PC-3 (cell line): ENCODE measurements around the gene SCART1. TPM values are rescaled to one million over a fixed set of nuclear protein-coding genes. Genes with fewer than 3 reads are reported as not detected.
"Not testable (repeated sequence)": the region's sequence is repeated elsewhere in the genome, so short reads cannot be mapped to it uniquely, and the experiment has no call there.

Source experiments
- ATAC-seq: fragments of 200-7000 bp; cut with Tn5 transposase; 2 replicates; pipeline ENCODE4 v1.9.1; 2020; ENCODE audit warnings: mild to moderate bottlenecking, moderate library complexity
- BruUV-seq: library from RNA; stranded (reverse); fragments of 400-500 nt; replicated peaks from 2 replicates; lab custom pipeline; 2021; lab: Mats Ljungman, UMichigan
- CTCF ChIA-PET: fragments of 300-600 bp; sonication (Branson Sonifier 250); formaldehyde crosslinking; loops from one replicate; lab custom pipeline; 2022; ENCODE audit warnings: antibody characterized with exemption; lab: Charles Lee
- POLR2A ChIA-PET: fragments of 300-600 bp; sonication (Branson Sonifier 250); formaldehyde crosslinking; loops from one replicate; lab custom pipeline; 2022; ENCODE audit warnings: antibody characterized with exemption; ENCODE audit not compliant: unreplicated experiment; lab: Charles Lee
- DNase-seq: peaks from one replicate; pipeline ENCODE4 v3.0.0-alpha.2; 2015
- H2AFZ ChIP-seq: fragments of 300-600 bp; sonication (generic); 2 replicates; pipeline ENCODE4 v1.6.0; 2016; ENCODE audit warnings: antibody characterized with exemption, low read length
- H3F3A ChIP-seq: fragments of 300-600 bp; sonication (generic); one replicate; pipeline ENCODE4 v1.6.0; 2017; ENCODE audit warnings: antibody characterized with exemption, low read length, control low read depth, mild to moderate bottlenecking; ENCODE audit not compliant: unreplicated experiment
- H3K27ac ChIP-seq: fragments of 300-600 bp; sonication (generic); 2 replicates; pipeline ENCODE4 v1.5.1; 2016; ENCODE audit warnings: mild to moderate bottlenecking, low read length
- H3K27me3 ChIP-seq: fragments of 300-600 bp; sonication (generic); 2 replicates; pipeline ENCODE4 v1.6.1; 2016; ENCODE audit warnings: low read length, mixed read lengths
- H3K36me3 ChIP-seq: fragments of 300-600 bp; sonication (generic); 2 replicates; pipeline ENCODE4 v1.6.1; 2016; ENCODE audit warnings: low read depth, mixed run types, low read length, mixed read lengths
- H3K4me1 ChIP-seq: fragments of 300-600 bp; sonication (generic); 2 replicates; pipeline ENCODE4 v1.5.1; 2016; ENCODE audit warnings: low read length; ENCODE audit not compliant: insufficient read depth
- H3K4me2 ChIP-seq: fragments of 300-600 bp; sonication (generic); 2 replicates; pipeline ENCODE4 v1.6.0; 2016; ENCODE audit warnings: low read length
- H3K4me3 ChIP-seq: fragments of 300-600 bp; sonication (generic); 2 replicates; pipeline ENCODE4 v1.5.1; 2016; ENCODE audit warnings: mild to moderate bottlenecking, low read length, mixed read lengths
- H3K79me2 ChIP-seq: fragments of 300-600 bp; sonication (generic); 2 replicates; pipeline ENCODE4 v1.6.1; 2017; ENCODE audit warnings: low read length, mixed read lengths
- H3K9ac ChIP-seq: fragments of 300-600 bp; sonication (generic); 2 replicates; pipeline ENCODE4 v1.6.0; 2016; ENCODE audit warnings: mild to moderate bottlenecking, low read length
- H3K9me2 ChIP-seq: fragments of 300-600 bp; sonication (generic); replicated peaks from 2 replicates; pipeline ENCODE4 v1.6.1; 2016; ENCODE audit warnings: mixed run types, low read length, mixed read lengths
- H3K9me3 ChIP-seq: fragments of 300-600 bp; sonication (generic); 2 replicates; pipeline ENCODE4 v1.6.1; 2016; ENCODE audit warnings: low read length, mixed read lengths
- H4K20me1 ChIP-seq: fragments of 300-600 bp; sonication (generic); 2 replicates; pipeline ENCODE4 v1.6.1; 2016; ENCODE audit warnings: low read length, mixed read lengths
- CTCF ChIP-seq: fragments of 300-600 bp; sonication (generic); conservative IDR thresholded peaks from 2 replicates; pipeline ENCODE4 v1.5.1; 2017; ENCODE audit warnings: antibody characterized with exemption, low read depth, mild to moderate bottlenecking, low read length
- EZH2 ChIP-seq: fragments of 300-600 bp; sonication (generic); IDR thresholded peaks from one replicate; pipeline ENCODE4 v1.6.1; 2017; ENCODE audit warnings: antibody characterized with exemption, mild to moderate bottlenecking, low read length; ENCODE audit not compliant: unreplicated experiment
- EZH2phosphoT487 ChIP-seq: fragments of 300-600 bp; sonication (generic); IDR thresholded peaks from 2 replicates; pipeline ENCODE4 v1.6.1; 2018; ENCODE audit warnings: mild to moderate bottlenecking, antibody characterized with exemption, low read length, borderline replicate concordance
- intact Hi-C: fragments of 100-400 bp; cut with micrococcal nuclease; formaldehyde crosslinking; loops from 2 replicates; pipeline ENCODE4 v1.9.0; 2023
- total RNA-seq: library from RNA; depleted of rRNA; stranded (reverse); fragments of >200 nt; gene quantifications from 2 replicates; pipeline ENCODE4 v1.2.3, GENCODE V29; 2014

The SCART1 gene
- total RNA-seq, 1 experiment from 2014 or later, result 2.4 TPM

DNA sequence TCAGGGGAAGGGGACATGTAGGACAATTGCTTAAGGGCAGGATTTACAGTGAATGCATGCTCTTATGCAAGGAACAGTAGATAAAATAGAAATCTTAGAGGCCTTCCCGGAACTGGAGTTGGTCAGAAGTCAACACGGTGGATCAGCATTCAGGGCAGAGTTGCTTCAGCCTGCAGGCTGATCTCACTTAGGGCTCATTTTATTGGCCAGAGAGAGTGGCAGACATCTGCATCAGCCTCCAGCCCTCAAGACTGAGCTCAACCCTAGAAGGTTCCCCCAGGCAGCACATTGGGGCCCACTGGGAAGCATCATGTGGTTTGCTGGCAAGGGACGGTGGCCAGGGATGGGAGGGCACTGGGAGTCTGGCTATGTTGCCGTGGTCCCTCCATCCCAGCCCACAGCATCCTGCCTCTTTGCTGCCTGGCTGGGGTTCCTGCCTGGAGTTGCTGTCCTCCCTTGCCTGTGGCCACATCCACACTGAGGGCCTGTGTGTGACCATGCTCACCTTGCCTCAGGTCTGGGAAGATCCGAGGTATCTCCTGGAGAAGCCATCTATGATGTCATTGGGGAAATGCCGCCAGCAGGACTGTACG lies 13.0 kb downstream of the SCART1 start:
- H3K79me2 ChIP-seq, result no peaks in the 10 kb centered on the region
- H3K4me3 ChIP-seq, result no peak overlapping the region
- CTCF ChIA-PET, result no interaction called here
- no TSS peak for BruUV-seq
- no peaks in the 10 kb centered on the region for H3F3A ChIP-seq
- H3K4me2 ChIP-seq, result no peak overlapping the region
- intact Hi-C loops, result no loop called here
- no peaks in the 10 kb centered on the region for H3K36me3 ChIP-seq
- no peaks in the 10 kb centered on the region for H4K20me1 ChIP-seq
- ATAC-seq (no peak), DNase-seq (no peak)
- H3K9me3 ChIP-seq, result no peaks in the 10 kb centered on the region
- H3K4me1 ChIP-seq, result no peaks in the 10 kb centered on the region
- H3K9ac ChIP-seq, result no peak overlapping the region
- TF ChIP-seq CTCF (no peak), EZH2 (no peak), EZH2phosphoT487 (no peak)
- no peak overlapping the region for H3K27ac ChIP-seq
- no peaks in the 10 kb centered on the region for H3K9me2 ChIP-seq
- H3K27me3 ChIP-seq, result no peaks in the 10 kb centered on the region
- POLR2A ChIA-PET, result no interaction called here
- no peak overlapping the region for H2AFZ ChIP-seq

- intact Hi-C loops, result no loop called here
- no peak for TF ChIP-seq CTCF
- TF ChIP-seq EZH2phosphoT487, result no peak
- TF ChIP-seq EZH2, result no peak
Measured at GRCh38 chr10:133467286-133467911, 13.7 kb downstream of the SCART1 start.

GRCh38 chr10:133469205-133469604 lies 15.5 kb downstream of the SCART1 start:
- H3K9me3 ChIP-seq, H3K4me3 ChIP-seq, CTCF ChIA-PET, DNase-seq, H3K79me2 ChIP-seq, H3K4me2 ChIP-seq, intact Hi-C loops, H3K27ac ChIP-seq, POLR2A ChIA-PET, H3K4me1 ChIP-seq, H3K9ac ChIP-seq, BruUV-seq, H3K9me2 ChIP-seq, H4K20me1 ChIP-seq, H3K27me3 ChIP-seq, H3F3A ChIP-seq, H2AFZ ChIP-seq, H3K36me3 ChIP-seq, ATAC-seq: not testable (repeated sequence)

More at GRCh38 chr10:133467286-133467911, 13.7 kb downstream of the SCART1 start:
- ATAC-seq (no peak), DNase-seq (no peak)
- Histone ChIP-seq H3K4me1 (no peaks in the 10 kb centered on the region), H4K20me1 (no peaks in the 10 kb centered on the region), H3K9me3 (no peaks in the 10 kb centered on the region), H3K4me2 (no peak overlapping the region), H3K27me3 (no peaks in the 10 kb centered on the region), H2AFZ (no peak overlapping the region), H3F3A (no peaks in the 10 kb centered on the region), H3K9me2 (no peaks in the 10 kb centered on the region), H3K27ac (no peak overlapping the region), H3K9ac (no peak overlapping the region), H3K79me2 (no peaks in the 10 kb centered on the region), H3K36me3 (no peaks in the 10 kb centered on the region), H3K4me3 (no peak overlapping the region)
- BruUV-seq, result no TSS peak
- ChIA-PET POLR2A (no interaction called here), CTCF (no interaction called here)
